A673 (cell line): ENCODE results near the gene C2CD3. TPM values are rescaled to one million over a fixed set of nuclear protein-coding genes. Genes with fewer than 3 reads are reported as not detected.

ENCODE experiments used
- BruUV-seq: library from RNA; stranded (reverse); fragments of 400-500 nt; replicated peaks from 2 replicates; lab custom pipeline; 2021; lab: Mats Ljungman, UMichigan
- CTCF ChIA-PET: fragments of 300-600 bp; sonication (Branson Sonifier 250); formaldehyde crosslinking; loops from one replicate; lab custom pipeline; 2022; ENCODE audit warnings: antibody characterized with exemption; lab: Charles Lee
- POLR2A ChIA-PET: fragments of 300-600 bp; sonication (Branson Sonifier 250); formaldehyde crosslinking; loops from one replicate; lab custom pipeline; 2022; ENCODE audit warnings: antibody characterized with exemption; ENCODE audit not compliant: low non-redundant PET; lab: Charles Lee
- DNase-seq: peaks from one replicate; pipeline ENCODE4 v3.0.0-alpha.2; 2015; ENCODE audit warnings: low spot score
- H3K27ac ChIP-seq: fragments of 200-600 bp; sonication (generic); 2 replicates; pipeline ENCODE4 v1.5.1; 2016; ENCODE audit warnings: mixed run types, low read depth, mild to moderate bottlenecking, mixed read lengths, antibody characterized with exemption, low read length; ENCODE audit not compliant: poor library complexity, severe bottlenecking
- H3K27me3 ChIP-seq: fragments of 200-600 bp; sonication (generic); replicated peaks from 2 replicates; pipeline ENCODE4 v1.6.1; 2017; ENCODE audit warnings: mixed run types, low read depth, mild to moderate bottlenecking, mixed read lengths, antibody characterized with exemption, low read length; ENCODE audit not compliant: insufficient read depth, poor library complexity
- H3K36me3 ChIP-seq: fragments of 200-600 bp; sonication (generic); 2 replicates; pipeline ENCODE4 v1.6.1; 2016; ENCODE audit warnings: mixed run types, mild to moderate bottlenecking, mixed read lengths, antibody characterized with exemption, low read length; ENCODE audit not compliant: insufficient read depth, poor library complexity, severe bottlenecking
- H3K4me1 ChIP-seq: fragments of 200-600 bp; sonication (generic); 2 replicates; pipeline ENCODE4 v1.6.1; 2017; ENCODE audit warnings: mixed run types, mild to moderate bottlenecking, mixed read lengths, antibody characterized with exemption, low read length; ENCODE audit not compliant: insufficient read depth, poor library complexity, severe bottlenecking
- H3K4me3 ChIP-seq: fragments of 200-600 bp; sonication (generic); 2 replicates; pipeline ENCODE4 v1.5.1; 2016; ENCODE audit warnings: low read depth, mixed run types, mild to moderate bottlenecking, mixed read lengths, low read length; ENCODE audit not compliant: poor library complexity, severe bottlenecking
- H3K9me3 ChIP-seq: fragments of 200-600 bp; sonication (generic); 2 replicates; pipeline ENCODE4 v1.6.1; 2016; ENCODE audit warnings: mixed run types, low read depth, mild to moderate bottlenecking, mixed read lengths, antibody characterized with exemption, low read length; ENCODE audit not compliant: poor library complexity, severe bottlenecking
- EZH2 ChIP-seq: fragments of 200-600 bp; sonication (generic); IDR thresholded peaks from 2 replicates; pipeline ENCODE4 v1.6.1; 2017; ENCODE audit warnings: borderline replicate concordance, low read depth, mild to moderate bottlenecking, mixed read lengths, antibody characterized with exemption, low read length; ENCODE audit not compliant: poor library complexity, severe bottlenecking
- intact Hi-C: fragments of 100-400 bp; cut with micrococcal nuclease; formaldehyde crosslinking; loops from one replicate; pipeline ENCODE4 v1.10.0; 2022; ENCODE audit not compliant: unreplicated experiment
- total RNA-seq: library from RNA; stranded (reverse); gene quantifications from 2 replicates; pipeline ENCODE4 v1.2.3, GENCODE V29; 2021
- TF ChIP-seq, protein P1 (sequence below): fragments of 300-800, 200-600 bp; sonication (generic); conservative IDR thresholded peaks from 2 replicates; pipeline ENCODE4 v1.5.1; 2017; ENCODE audit warnings: low read depth, mild to moderate bottlenecking, antibody characterized with exemption, low read length, moderate library complexity, mixed read lengths

The C2CD3 gene
- total RNA-seq, 1 experiment from 2014 or later, result 49.1 TPM

DNA sequence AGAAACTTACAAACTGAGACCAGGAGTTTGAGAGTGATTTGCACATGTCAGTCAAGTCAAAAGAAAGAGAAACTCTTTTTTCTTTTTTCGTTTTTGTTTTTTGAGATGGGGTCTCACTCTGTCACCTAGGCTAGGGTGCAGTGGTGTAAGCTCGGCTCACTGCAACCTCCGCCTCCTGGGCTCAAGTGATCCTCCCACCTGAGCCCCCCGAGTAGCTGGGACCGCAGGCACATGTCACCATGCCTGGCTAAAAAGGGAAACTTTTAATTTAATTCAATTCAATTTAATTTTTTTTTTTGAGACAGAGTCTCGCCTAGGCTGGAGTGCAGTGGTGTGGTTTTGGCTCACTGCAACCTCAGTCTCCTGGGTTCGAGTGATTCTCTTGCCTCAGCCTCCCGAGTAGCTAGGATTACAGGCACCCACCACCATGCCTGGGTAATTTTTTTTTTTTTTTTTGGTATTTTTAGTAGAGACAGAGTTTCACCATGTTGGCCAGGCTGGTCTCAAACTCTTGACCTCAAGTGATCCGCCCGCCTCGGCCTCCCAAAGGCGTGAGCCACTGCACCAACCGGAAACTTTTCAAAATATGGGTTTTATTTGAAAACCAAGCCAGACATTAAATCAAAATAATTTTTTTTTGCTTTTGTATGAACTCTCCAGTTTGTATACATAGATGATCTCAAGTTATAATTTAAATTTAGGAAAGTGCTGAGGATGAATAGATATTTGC lies 171.8 kb downstream of the C2CD3 start:
- no peak overlapping the region for H3K4me3 ChIP-seq
- intact Hi-C loops, result no loop called here
- DNase-seq, result no peak
- peaks cover 6% of the 10 kb centered on the region for H3K4me1 ChIP-seq
- ChIA-PET CTCF (no interaction called here), POLR2A (interaction anchor here (0.6 kb wide), 1 partner anchor 31 kb away, joined by 3 read pairs; no protein-coding TSS in a partner anchor)
- H3K36me3 ChIP-seq, result no peaks in the 10 kb centered on the region
- no peaks in the 10 kb centered on the region for H3K27me3 ChIP-seq
- no TSS peak for BruUV-seq
- H3K27ac ChIP-seq, result no peak overlapping the region
- TF ChIP-seq EZH2, result no peak
- TF ChIP-seq, protein P1, sequence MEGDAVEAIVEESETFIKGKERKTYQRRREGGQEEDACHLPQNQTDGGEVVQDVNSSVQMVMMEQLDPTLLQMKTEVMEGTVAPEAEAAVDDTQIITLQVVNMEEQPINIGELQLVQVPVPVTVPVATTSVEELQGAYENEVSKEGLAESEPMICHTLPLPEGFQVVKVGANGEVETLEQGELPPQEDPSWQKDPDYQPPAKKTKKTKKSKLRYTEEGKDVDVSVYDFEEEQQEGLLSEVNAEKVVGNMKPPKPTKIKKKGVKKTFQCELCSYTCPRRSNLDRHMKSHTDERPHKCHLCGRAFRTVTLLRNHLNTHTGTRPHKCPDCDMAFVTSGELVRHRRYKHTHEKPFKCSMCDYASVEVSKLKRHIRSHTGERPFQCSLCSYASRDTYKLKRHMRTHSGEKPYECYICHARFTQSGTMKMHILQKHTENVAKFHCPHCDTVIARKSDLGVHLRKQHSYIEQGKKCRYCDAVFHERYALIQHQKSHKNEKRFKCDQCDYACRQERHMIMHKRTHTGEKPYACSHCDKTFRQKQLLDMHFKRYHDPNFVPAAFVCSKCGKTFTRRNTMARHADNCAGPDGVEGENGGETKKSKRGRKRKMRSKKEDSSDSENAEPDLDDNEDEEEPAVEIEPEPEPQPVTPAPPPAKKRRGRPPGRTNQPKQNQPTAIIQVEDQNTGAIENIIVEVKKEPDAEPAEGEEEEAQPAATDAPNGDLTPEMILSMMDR, result no peak
- H3K9me3 ChIP-seq, result no peaks in the 10 kb centered on the region

DNA sequence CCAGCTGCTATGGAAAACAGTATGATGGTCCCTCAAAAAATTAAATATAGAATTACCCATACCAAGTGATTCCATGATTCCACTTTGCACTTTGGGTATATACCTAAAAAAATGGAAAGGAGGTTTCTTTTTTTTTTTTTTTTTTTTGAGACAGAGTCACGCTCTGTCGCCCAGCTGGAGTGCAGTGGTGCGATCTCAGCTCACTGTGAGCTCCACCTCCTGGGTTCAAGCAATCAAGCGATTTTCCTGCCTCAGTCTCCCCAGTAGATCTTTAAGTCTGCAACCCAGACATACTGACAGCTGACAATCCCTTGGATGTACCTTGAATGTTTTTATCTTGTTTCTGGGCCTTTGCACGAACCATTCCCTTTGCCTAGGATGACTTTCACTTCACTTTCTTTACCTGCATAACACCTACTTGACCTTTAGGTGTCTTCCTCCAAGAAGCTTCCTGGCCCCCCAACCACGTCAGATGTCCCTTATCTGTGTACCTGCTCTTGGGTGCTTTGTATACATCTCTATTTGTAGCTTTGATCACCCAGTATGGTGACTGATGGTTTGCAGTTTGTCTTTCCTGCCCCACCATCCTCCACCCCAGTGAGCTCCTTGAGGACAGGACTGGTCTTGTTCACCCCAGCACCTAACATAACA lies 173.6 kb downstream of the C2CD3 start:
- Histone ChIP-seq H3K36me3 (no peaks in the 10 kb centered on the region), H3K27me3 (no peaks in the 10 kb centered on the region), H3K4me3 (no peak overlapping the region), H3K9me3 (no peaks in the 10 kb centered on the region), H3K4me1 (peaks cover 6% of the 10 kb centered on the region), H3K27ac (no peak overlapping the region)
- intact Hi-C loops, result no loop called here
- no TSS peak for BruUV-seq
- TF ChIP-seq, protein P1, result no peak
- TF ChIP-seq EZH2, result no peak
- DNase-seq, result no peak
- POLR2A ChIA-PET, result no interaction called here
- CTCF ChIA-PET, result no interaction called here

DNA sequence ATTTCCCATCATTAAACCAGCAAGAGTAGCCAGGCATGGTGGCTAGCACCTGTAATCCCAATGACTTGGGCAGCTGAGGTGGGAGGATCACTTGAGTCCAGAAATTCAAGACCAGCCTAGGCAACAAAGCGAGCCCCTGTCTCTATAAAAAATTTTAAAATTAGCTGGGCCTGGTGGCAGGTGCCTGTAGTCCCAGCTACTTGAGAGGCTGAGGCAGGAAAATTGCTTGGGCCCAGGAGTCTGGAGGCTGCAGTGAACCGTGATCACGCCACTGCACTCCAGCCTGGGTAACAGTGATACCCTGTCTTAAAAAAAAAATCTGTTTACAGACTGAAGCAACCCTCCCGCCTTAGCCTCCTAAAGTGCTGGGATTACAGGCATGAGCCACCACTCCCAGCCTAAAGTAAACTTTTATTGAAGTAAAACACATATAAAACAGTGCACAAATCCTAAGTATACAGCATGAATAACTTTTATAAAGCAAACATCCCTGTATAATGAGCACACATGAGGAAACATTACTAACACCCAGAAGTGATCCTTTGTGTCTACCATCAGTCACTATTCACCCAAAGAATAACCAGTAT lies 174.5 kb downstream of the C2CD3 start:
- H3K36me3 ChIP-seq, result no peaks in the 10 kb centered on the region
- intact Hi-C loops, result no loop called here
- ChIA-PET POLR2A (no interaction called here), CTCF (no interaction called here)
- no peaks in the 10 kb centered on the region for H3K9me3 ChIP-seq
- TF ChIP-seq, protein P1, result no peak
- no peak for TF ChIP-seq EZH2
- no peak for DNase-seq
- no TSS peak for BruUV-seq
- no peaks in the 10 kb centered on the region for H3K27me3 ChIP-seq
- H3K27ac ChIP-seq, result no peak overlapping the region
- peaks cover 5% of the 10 kb centered on the region for H3K4me1 ChIP-seq
- H3K4me3 ChIP-seq, result no peak overlapping the region
